C4-2B (cell line): ENCODE results near the gene C2CD2.

ENCODE experiments used
- H3K27ac ChIP-seq: fragments of 450-650 bp; 2 replicates; pipeline ENCODE4 v1.5.1; 2017
- CTCF ChIP-seq: fragments of 450-650 bp; conservative IDR thresholded peaks from 2 replicates; pipeline ENCODE4 v1.5.1; 2017; ENCODE audit warnings: mild to moderate bottlenecking
- ZFX ChIP-seq: fragments of 450-650 bp; IDR thresholded peaks from 2 replicates; pipeline ENCODE4 v1.6.1; 2017

Gene C2CD2

GRCh38 chr21:41914965-41915364 lies 38.9 kb downstream of the C2CD2 start:
- H3K27ac ChIP-seq: no peak overlapping the region
- TF ChIP-seq ZFX (no peak), CTCF (no peak)

DNA sequence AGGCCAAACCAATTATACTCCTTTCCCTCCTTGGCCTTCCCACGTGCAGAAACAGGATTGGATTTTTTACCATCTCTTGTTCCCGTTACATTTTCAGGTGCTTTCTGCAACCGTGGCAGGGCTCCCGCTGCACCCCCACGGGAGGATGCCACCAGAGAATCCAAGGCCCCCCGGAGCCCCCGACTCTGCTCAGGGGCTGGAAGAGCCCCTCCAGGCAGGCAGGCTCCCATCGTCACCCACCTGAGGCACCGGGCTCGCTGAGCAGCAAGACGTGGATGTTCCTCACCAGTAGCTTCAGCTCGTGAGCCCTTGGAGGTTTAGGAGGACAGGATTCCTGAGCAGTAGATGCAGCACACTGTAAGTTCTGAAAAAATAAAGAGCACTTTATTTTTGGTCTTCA lies 39.5 kb downstream of the C2CD2 start:
- no peak overlapping the region for H3K27ac ChIP-seq
- TF ChIP-seq ZFX (no peak), CTCF (no peak)

DNA sequence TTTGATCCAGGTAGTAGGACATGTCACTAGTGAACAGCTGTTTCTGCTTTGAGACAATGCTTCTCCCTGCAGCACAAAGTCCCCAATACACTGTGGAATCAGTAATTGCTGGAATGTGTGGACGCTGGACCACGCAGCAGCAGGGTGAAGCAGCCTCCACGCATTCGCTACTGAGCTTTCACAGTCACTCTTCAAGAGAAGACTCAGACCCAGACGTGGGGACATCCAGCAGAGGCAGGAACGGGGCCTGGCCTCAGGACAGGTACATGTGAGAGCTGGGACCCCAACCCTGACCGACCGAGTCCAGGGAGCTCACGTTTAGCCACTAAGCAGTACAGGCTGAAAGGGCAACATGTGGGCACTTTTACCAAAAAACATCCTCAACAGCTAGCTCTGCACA lies 40.6 kb downstream of the C2CD2 start:
- TF ChIP-seq ZFX: no peak
- no peak for TF ChIP-seq CTCF
- H3K27ac ChIP-seq: no peak overlapping the region

- TF ChIP-seq CTCF (no peak), ZFX (no peak)
- H3K27ac ChIP-seq: no peak overlapping the region
Observed at GRCh38 chr21:41908829-41909228, 45.0 kb downstream of the C2CD2 start.

DNA sequence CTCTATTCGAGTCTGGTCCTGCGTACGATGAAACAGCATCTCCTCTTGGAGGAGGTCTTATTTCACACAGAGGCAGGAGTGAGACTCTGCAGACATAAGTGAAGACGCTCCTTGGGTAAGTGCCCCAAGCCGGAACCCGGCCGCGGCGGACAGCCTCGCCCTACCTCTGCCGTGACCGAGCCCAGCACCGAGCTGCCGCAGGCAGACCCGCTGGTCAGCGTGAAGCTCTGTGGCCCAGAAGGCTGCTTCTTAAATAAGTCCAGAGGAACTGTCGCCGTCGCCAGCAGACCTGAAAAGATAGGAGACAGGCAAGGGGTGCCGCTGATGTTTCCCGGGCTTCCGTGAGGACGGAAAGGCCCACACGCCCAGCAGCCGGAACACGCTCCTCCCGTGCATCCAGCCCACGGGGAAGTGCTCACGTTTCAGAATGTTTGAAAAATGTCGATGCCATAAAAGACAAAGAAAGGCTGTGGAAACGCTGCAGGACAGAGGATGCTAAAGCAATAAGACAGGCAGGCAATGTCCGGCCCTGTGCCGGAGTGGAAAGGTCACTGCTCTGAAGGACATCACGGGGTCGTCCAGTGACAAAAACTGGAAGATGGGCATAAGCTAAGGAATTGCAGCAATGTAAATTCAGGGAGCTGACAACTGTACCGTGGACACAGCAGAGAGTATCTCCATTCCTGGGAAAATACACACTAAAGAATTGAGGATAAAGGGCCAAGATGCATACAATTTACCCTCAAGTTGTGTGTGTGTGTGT lies 46.1 kb downstream of the C2CD2 start:
- H3K27ac ChIP-seq: no peak overlapping the region
- no peak for TF ChIP-seq ZFX
- no peak for TF ChIP-seq CTCF

GRCh38 chr21:41906770-41907169 lies 47.0 kb downstream of the C2CD2 start:
- TF ChIP-seq CTCF (no peak), ZFX (no peak)
- H3K27ac ChIP-seq: no peak overlapping the region

DNA sequence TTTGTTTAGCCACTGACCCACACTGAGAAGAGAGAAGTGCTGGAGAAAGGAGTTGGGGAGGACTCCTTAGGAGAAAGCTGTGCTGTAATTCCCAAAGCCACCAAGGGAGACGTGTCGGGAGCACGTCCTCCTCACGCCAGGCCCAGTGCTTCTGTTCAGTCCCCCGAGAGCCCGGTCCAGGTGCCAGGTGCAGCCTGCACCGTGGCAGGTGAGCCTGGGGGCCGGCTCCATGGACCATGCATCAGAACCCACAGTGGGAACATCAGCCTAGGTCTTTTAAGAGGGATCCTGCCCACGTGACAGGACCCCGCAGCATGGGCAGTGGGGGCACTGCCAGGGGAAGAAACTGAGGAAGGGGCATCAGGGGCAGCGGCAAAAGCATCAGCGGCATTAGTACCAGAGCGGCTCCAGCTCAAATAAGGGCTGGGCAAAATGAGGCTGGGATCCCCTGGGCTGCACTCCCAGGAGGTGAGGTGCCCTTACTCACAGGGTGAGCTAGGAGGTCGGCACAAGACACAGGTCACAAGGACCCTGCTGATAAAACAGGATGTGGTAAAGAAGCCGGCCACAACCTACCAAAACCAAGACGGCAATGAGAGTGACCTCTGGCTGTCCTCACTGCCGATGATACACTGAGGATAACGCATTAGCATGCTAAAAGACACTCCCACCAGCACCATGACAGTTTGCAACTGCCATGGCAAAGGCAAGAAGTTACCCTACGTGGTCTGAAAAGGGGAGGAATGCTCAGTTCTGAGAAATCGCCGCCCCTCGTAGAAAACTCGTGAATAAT lies 50.1 kb downstream of the C2CD2 start:
- H3K27ac ChIP-seq: no peak overlapping the region
- TF ChIP-seq ZFX (no peak), CTCF (no peak)
